ENCODE measurements around the gene DIP2C.
"Not testable (repeated sequence)": the region's sequence is repeated elsewhere in the genome, so short reads cannot be mapped to it uniquely, and the experiment has no call there.

Gene DIP2C

GRCh38 chr10:282294-283139 lies 407.0 kb downstream of the DIP2C start:
- no peak for DNase-seq

- DNase-seq = no peak
Observed at GRCh38 chr10:279655-280054, 409.8 kb downstream of the DIP2C start.

- no peak for DNase-seq
Observed at GRCh38 chr10:279232-279631, 410.2 kb downstream of the DIP2C start.

- DNase-seq = no peak
Observed at GRCh38 chr10:278707-279106, 410.8 kb downstream of the DIP2C start.

- no peak for DNase-seq
Observed at GRCh38 chr10:277963-278362, 411.5 kb downstream of the DIP2C start.

- DNase-seq = no peak
Observed at GRCh38 chr10:275680-276079, 413.8 kb downstream of the DIP2C start.

GRCh38 chr10:274866-275265 lies 414.6 kb downstream of the DIP2C start:
- DNase-seq = no peak

- DNase-seq = no peak
Observed at GRCh38 chr10:273088-273487, 416.4 kb downstream of the DIP2C start.

- DNase-seq = no peak
Observed at GRCh38 chr10:271722-272121, 417.7 kb downstream of the DIP2C start.

GRCh38 chr10:271201-271600 lies 418.3 kb downstream of the DIP2C start:
- no peak for DNase-seq

GRCh38 chr10:269440-270074 lies 419.9 kb downstream of the DIP2C start:
- no peak for DNase-seq

GRCh38 chr10:267705-268104 lies 421.8 kb downstream of the DIP2C start:
- no peak for DNase-seq

- DNase-seq = no peak
Observed at GRCh38 chr10:266974-267425, 422.5 kb downstream of the DIP2C start.

- not testable (repeated sequence) for DNase-seq
Observed at GRCh38 chr10:265816-266588, 423.5 kb downstream of the DIP2C start.

GRCh38 chr10:265074-265440 lies 424.4 kb downstream of the DIP2C start:
- DNase-seq = not testable (repeated sequence)

GRCh38 chr10:264160-265073 lies 425.1 kb downstream of the DIP2C start:
- DNase-seq = not testable (repeated sequence)

- no peak for DNase-seq
Observed at GRCh38 chr10:260819-261429, 428.5 kb downstream of the DIP2C start.

- DNase-seq = no peak
Observed at GRCh38 chr10:251982-252582, 437.4 kb downstream of the DIP2C start.

- no peak for DNase-seq
Observed at GRCh38 chr10:248307-248706, 441.2 kb downstream of the DIP2C start.

- DNase-seq = no peak
Observed at GRCh38 chr10:247480-247879, 442.0 kb downstream of the DIP2C start.

- no peak for DNase-seq
Observed at GRCh38 chr10:246431-246830, 443.0 kb downstream of the DIP2C start.

- no peak for DNase-seq
Observed at GRCh38 chr10:244227-244626, 445.2 kb downstream of the DIP2C start.
